ENCODE data around the gene RHOBTB3. TPM values are rescaled to one million over a fixed set of nuclear protein-coding genes. Genes with fewer than 3 reads are reported as not detected.

Gene RHOBTB3
- total RNA-seq, 4 donors from 2014 or later = 109 to 245 (median 183) TPM

GRCh38 chr5:95746194-95746593 lies 15.1 kb downstream of the RHOBTB3 start:
- ATAC-seq (ENCODE audit: low FRiP score) = no peak
- no peak for TF ChIP-seq CTCF (IDR thresholded peaks at IDR 0.05)

GRCh38 chr5:95746722-95747679 lies 15.9 kb downstream of the RHOBTB3 start:
- no peak for TF ChIP-seq CTCF (IDR thresholded peaks at IDR 0.05)
- ATAC-seq (ENCODE audit: low FRiP score) (no peak), DNase-seq (ENCODE audit: low spot score) (no peak)

More at GRCh38 chr5:95746194-95746593, 15.1 kb downstream of the RHOBTB3 start:
- no peak for DNase-seq (ENCODE audit: low spot score)

DNA sequence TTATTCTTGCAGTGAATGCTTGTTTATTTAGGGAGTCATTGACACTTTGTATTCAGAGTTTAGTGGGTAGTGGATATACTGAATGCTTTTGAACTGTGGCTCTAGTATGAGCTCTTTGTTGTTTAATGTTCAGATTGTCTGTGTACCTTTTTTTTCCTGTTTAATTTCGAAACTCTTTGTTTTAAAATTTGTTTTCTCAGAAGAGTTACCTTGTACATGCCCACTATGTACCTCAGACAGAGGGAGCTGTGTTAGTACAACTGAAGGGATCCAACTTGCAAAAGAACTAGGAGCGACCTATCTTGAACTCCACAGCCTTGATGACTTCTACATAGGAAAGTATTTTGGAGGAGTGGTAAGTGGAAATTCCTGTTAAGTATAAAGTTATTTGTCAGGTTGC lies 17.0 kb downstream of the RHOBTB3 start:
- TF ChIP-seq CTCF (IDR thresholded peaks at IDR 0.05) = no peak
- ATAC-seq (ENCODE audit: low FRiP score) (no peak), DNase-seq (ENCODE audit: low spot score) (no peak)

GRCh38 chr5:95754545-95754944 lies 23.4 kb downstream of the RHOBTB3 start:
- TF ChIP-seq CTCF (IDR thresholded peaks at IDR 0.05) = no peak
- ATAC-seq (ENCODE audit: low FRiP score) = no peak
- no peak for DNase-seq (ENCODE audit: low spot score)

- ATAC-seq (ENCODE audit: low FRiP score) (no peak), DNase-seq (ENCODE audit: low spot score) (no peak)
- TF ChIP-seq CTCF (IDR thresholded peaks at IDR 0.05) = no peak
Observed at GRCh38 chr5:95759005-95759404, 27.9 kb downstream of the RHOBTB3 start.

DNA sequence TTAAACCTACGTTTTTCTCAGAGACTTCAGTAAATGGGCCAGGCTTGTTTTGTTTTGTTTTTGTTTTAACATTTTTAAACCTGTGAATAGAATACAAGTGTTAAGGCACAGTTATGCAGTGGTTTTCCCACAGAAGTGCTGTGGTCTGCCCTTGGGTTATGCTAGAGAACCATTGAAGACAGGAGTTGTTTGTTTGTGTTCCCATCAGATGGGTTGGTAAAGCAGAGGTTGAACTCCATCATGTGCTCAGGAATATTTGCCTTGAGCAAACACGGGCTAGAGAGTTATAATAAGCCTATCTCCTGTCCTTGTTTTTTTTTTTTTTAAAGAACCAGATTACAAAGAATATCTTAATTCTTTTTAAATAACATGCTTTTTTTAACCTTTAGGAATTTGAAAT lies 28.5 kb downstream of the RHOBTB3 start:
- ATAC-seq (ENCODE audit: low FRiP score) (no peak), DNase-seq (ENCODE audit: low spot score) (no peak)
- no peak for TF ChIP-seq CTCF (IDR thresholded peaks at IDR 0.05)
